ENCODE data around the gene GRPR. TPM values are rescaled to one million over a fixed set of nuclear protein-coding genes. Genes with fewer than 3 reads are reported as not detected.

Gene GRPR
- total and polyA plus RNA-seq, 2 of the 13 experiments (the other 11 are each of a cell fraction or from before 2014, with no cell fraction given), result 0.04 to 0.05 TPM

DNA sequence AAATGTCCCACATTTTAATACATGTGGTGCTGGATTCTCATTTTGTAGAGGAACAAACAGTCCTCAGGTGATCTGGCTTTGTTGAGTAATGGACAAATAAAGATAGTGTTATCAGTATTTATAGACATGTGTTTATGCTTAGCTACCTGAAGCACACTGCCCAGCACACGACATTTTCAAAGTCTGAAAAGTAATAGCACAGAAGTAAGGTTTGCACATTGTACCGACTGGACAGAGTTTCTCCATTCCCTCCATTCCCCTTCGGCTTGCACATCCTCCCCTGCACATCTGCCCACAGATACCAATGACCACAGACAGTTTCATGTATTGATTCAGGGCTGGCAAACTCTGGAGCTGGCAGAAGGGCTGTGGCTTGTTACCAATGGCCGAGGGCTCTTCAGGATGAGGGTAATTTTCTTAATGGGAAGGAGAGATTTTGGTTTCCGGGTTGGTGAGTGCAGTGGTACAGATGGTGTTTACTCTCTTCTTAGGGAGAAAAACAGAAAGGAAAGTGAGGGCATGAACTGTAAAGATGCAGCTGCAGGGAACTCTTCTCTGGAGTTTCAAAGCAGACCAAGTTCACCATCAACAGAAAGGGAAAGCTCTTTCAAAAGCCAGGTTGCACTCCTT is 2.3 kb downstream of the GRPR start:
- ChIA-PET CTCF (ENCODE audit: low intra/inter-chr PET ratio, low total read pairs) (no interaction called here), POLR2A (no interaction called here)
- Histone ChIP-seq H3K27ac (ENCODE audit: extremely low read length, insufficient read depth, low read length) (no peak overlapping the region), H3K4me1 (ENCODE audit: insufficient read depth, low read length) (no peaks in the 10 kb centered on the region), H3K4me2 (ENCODE audit: low read depth, low read length) (no peak overlapping the region), H3K36me3 (replicated peaks in 1 of 2; ENCODE audit: control insufficient read depth in 1 of 2, insufficient read depth in 2 of 2, low read length in 2 of 2) (no peaks in the 10 kb centered on the region), H3K27me3 (ENCODE audit: control insufficient read depth in 1 of 2, insufficient read depth in 2 of 2, low read length in 2 of 2) (no peaks in the 10 kb centered on the region), H3K4me3 (replicated peaks in 1 of 3; ENCODE audit: insufficient read depth in 1 of 3, low read depth in 2 of 3, low read length in 3 of 3) (no peak overlapping the region), H4K20me1 (ENCODE audit: insufficient read depth, low read length) (no peaks in the 10 kb centered on the region), H2AFZ (ENCODE audit: low read length) (no peak overlapping the region), H3K9me3 (ENCODE audit: low read length) (no peaks in the 10 kb centered on the region), H3K9ac (ENCODE audit: insufficient read depth, low read depth, low read length) (no peak overlapping the region), H3K79me2 (ENCODE audit: insufficient read depth, low read length) (no peaks in the 10 kb centered on the region)
- BruUV-seq (replicated peaks), result no TSS peak
- WGBS (ENCODE audit: low lambda C conversion rate), result 0% methylated on average over 5 of the region's 5 CpGs
- DNase-seq (ENCODE audit: low spot score), result no peak
- intact Hi-C loops (cut with micrococcal nuclease; ENCODE audit: unreplicated experiment), result loop anchor here (10.0 kb wide), 1 partner anchor 569 kb away; no protein-coding TSS in a partner anchor
- in situ Hi-C loops (cut with HindIII; ENCODE audit: extremely low pct_ligation_motif_present, low pct_unique_long_range_greater_than_20kb), result no loop called here
- no peak for ATAC-seq
- TF ChIP-seq, protein P1, sequence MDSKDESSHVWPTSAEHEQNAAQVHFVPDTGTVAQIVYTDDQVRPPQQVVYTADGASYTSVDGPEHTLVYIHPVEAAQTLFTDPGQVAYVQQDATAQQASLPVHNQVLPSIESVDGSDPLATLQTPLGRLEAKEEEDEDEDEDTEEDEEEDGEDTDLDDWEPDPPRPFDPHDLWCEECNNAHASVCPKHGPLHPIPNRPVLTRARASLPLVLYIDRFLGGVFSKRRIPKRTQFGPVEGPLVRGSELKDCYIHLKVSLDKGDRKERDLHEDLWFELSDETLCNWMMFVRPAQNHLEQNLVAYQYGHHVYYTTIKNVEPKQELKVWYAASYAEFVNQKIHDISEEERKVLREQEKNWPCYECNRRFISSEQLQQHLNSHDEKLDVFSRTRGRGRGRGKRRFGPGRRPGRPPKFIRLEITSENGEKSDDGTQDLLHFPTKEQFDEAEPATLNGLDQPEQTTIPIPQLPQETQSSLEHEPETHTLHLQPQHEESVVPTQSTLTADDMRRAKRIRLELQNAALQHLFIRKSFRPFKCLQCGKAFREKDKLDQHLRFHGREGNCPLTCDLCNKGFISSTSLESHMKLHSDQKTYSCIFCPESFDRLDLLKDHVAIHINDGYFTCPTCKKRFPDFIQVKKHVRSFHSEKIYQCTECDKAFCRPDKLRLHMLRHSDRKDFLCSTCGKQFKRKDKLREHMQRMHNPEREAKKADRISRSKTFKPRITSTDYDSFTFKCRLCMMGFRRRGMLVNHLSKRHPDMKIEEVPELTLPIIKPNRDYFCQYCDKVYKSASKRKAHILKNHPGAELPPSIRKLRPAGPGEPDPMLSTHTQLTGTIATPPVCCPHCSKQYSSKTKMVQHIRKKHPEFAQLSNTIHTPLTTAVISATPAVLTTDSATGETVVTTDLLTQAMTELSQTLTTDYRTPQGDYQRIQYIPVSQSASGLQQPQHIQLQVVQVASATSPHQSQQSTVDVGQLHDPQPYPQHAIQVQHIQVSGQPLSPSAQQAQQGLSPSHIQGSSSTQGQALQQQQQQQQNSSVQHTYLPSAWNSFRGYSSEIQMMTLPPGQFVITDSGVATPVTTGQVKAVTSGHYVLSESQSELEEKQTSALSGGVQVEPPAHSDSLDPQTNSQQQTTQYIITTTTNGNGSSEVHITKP (CRISPR knock-in tag; IDR thresholded peaks at IDR 0.05; ENCODE audit: low read depth), result no peak
- TF ChIP-seq ISX (CRISPR knock-in tag; conservative IDR thresholded peaks at IDR 0.05), result no peak
- no peak for TF ChIP-seq HNF4A (CRISPR knock-in tag; IDR thresholded peaks at IDR 0.05)
- no peak for TF ChIP-seq HNRNPH1 (optimal IDR thresholded peaks at IDR 0.05; ENCODE audit: low read depth, low read length)
- TF ChIP-seq, protein P2, sequence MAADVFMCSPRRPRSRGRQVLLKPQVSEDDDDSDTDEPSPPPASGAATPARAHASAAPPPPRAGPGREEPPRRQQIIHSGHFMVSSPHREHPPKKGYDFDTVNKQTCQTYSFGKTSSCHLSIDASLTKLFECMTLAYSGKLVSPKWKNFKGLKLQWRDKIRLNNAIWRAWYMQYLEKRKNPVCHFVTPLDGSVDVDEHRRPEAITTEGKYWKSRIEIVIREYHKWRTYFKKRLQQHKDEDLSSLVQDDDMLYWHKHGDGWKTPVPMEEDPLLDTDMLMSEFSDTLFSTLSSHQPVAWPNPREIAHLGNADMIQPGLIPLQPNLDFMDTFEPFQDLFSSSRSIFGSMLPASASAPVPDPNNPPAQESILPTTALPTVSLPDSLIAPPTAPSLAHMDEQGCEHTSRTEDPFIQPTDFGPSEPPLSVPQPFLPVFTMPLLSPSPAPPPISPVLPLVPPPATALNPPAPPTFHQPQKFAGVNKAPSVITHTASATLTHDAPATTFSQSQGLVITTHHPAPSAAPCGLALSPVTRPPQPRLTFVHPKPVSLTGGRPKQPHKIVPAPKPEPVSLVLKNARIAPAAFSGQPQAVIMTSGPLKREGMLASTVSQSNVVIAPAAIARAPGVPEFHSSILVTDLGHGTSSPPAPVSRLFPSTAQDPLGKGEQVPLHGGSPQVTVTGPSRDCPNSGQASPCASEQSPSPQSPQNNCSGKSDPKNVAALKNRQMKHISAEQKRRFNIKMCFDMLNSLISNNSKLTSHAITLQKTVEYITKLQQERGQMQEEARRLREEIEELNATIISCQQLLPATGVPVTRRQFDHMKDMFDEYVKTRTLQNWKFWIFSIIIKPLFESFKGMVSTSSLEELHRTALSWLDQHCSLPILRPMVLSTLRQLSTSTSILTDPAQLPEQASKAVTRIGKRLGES (CRISPR knock-in tag; IDR thresholded peaks at IDR 0.05; ENCODE audit: borderline replicate concordance), result no peak
- no peak for TF ChIP-seq KDM1A (CRISPR knock-in tag; IDR thresholded peaks at IDR 0.05)
- no peak for TF ChIP-seq ZNF431 (CRISPR knock-in tag; IDR thresholded peaks at IDR 0.05; ENCODE audit: borderline replicate concordance, low read depth)
- no peak for TF ChIP-seq ZNF260 (CRISPR knock-in tag; IDR thresholded peaks at IDR 0.05; ENCODE audit: borderline replicate concordance, low read depth)
- TF ChIP-seq CHD2 (IDR thresholded peaks at IDR 0.05; ENCODE audit: low read depth, low read length), result no peak
- no peak for TF ChIP-seq JUNB (CRISPR knock-in tag; IDR thresholded peaks at IDR 0.05; ENCODE audit: borderline replicate concordance)
- TF ChIP-seq ZNF816 (CRISPR knock-in tag; IDR thresholded peaks at IDR 0.05; ENCODE audit: borderline replicate concordance), result no peak
- TF ChIP-seq HDAC2 (CRISPR knock-in tag; IDR thresholded peaks at IDR 0.05), result no peak
- TF ChIP-seq NFKB2 (CRISPR knock-in tag; IDR thresholded peaks at IDR 0.05; ENCODE audit: borderline replicate concordance), result no peak
- TF ChIP-seq ZNF607 (CRISPR knock-in tag; IDR thresholded peaks at IDR 0.05; ENCODE audit: borderline replicate concordance), result no peak
- no peak for FAIRE-seq

Data from HepG2 (cell line).